Brain pericyte (primary cell): ENCODE results near the gene HCLS1.

Experiments
- DNase-seq: peaks from one replicate; pipeline ENCODE4 v3.0.0-alpha.2; 2012; ENCODE audit warnings: low read depth, low spot score

Gene HCLS1

GRCh38 chr3:121658716-121659435, 1.8 kb downstream of the HCLS1 start:
- DNase-seq = no peak

- DNase-seq = no peak
Measured at GRCh38 chr3:121654493-121655385, 6.0 kb downstream of the HCLS1 start.

- no peak for DNase-seq
Measured at GRCh38 chr3:121651684-121652083, 9.0 kb downstream of the HCLS1 start.

- DNase-seq = no peak
Measured at GRCh38 chr3:121649645-121650044, 11.1 kb downstream of the HCLS1 start.

GRCh38 chr3:121648219-121648958, 12.3 kb downstream of the HCLS1 start:
- DNase-seq = no peak

GRCh38 chr3:121645054-121645453, 15.6 kb downstream of the HCLS1 start:
- DNase-seq = no peak

- DNase-seq = no peak
Measured at GRCh38 chr3:121642601-121643314, 17.9 kb downstream of the HCLS1 start.

- DNase-seq = no peak
Measured at GRCh38 chr3:121641127-121641526, 19.6 kb downstream of the HCLS1 start.

GRCh38 chr3:121637922-121638321, 22.8 kb downstream of the HCLS1 start:
- DNase-seq = no peak

- no peak for DNase-seq
Measured at GRCh38 chr3:121630355-121630754, 30.3 kb downstream of the HCLS1 start.

GRCh38 chr3:121629601-121630000, 31.1 kb downstream of the HCLS1 start:
- DNase-seq = no peak

GRCh38 chr3:121627622-121628021, 33.1 kb downstream of the HCLS1 start:
- no peak for DNase-seq

GRCh38 chr3:121627211-121627610, 33.5 kb downstream of the HCLS1 start:
- no peak for DNase-seq

GRCh38 chr3:121626495-121626894, 34.2 kb downstream of the HCLS1 start:
- no peak for DNase-seq

- DNase-seq = no peak
Measured at GRCh38 chr3:121624147-121624899, 36.4 kb downstream of the HCLS1 start.

GRCh38 chr3:121621491-121621890, 39.2 kb downstream of the HCLS1 start:
- DNase-seq = no peak

- no peak for DNase-seq
Measured at GRCh38 chr3:121619691-121620090, 41.0 kb downstream of the HCLS1 start.

- DNase-seq = no peak
Measured at GRCh38 chr3:121606106-121606505, 54.6 kb downstream of the HCLS1 start.

- DNase-seq = no peak
Measured at GRCh38 chr3:121604759-121605158, 55.9 kb downstream of the HCLS1 start.

GRCh38 chr3:121601212-121601812, 59.4 kb downstream of the HCLS1 start:
- DNase-seq = no peak
